Measurements from ENCODE around the gene TMEM184B. TPM values are rescaled to one million over a fixed set of nuclear protein-coding genes. Genes with fewer than 3 reads are reported as not detected.

The TMEM184B gene
- polyA plus RNA-seq, 1 experiment = 75.5 TPM

DNA sequence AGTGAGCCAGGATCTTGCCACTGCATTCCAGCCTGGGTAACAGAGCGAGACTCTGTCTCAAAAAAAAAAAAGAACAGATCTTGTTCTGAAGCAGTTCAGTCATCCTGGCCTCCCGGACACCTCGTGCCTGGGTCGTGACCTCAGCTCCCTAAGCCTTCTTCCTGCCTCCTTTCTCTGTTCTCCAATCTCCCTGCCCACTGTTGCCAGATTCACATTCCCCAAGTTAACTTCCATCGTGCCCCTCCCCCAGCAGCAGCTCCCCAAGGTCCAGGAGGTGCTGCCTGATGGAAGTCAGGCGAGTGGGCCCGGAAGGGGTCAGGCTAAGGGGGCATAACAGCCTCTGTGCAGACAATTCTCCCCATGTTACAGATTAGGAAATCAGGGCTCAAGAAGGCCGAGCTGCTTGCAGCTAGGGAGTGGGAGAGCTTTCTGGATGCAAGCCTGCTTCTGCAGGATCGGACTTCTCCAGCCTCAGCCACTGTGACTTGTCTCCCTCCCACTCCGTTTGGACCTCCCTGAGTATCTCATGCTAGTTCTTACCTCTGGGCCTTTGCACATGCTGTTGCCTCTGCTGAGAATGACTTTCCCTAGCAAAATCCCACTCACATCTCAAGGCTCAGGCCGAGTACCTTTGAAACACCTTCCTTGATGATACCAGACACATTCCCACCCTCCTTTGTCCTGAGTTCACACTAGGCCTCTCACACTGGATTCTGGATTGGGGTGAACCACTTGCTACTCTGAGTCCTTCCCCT is 14.3 kb upstream of the TMEM184B start:
- no peak for DNase-seq (ENCODE audit: low read depth)
- CTCF ChIA-PET = interaction anchor here (0.6 kb wide), 1 partner anchor 1103 kb away, joined by 4 read pairs; no protein-coding TSS in a partner anchor
- H3K4me3 ChIP-seq (ENCODE audit: low read depth, low read length) = no peak overlapping the region
- TF ChIP-seq, protein P1, sequence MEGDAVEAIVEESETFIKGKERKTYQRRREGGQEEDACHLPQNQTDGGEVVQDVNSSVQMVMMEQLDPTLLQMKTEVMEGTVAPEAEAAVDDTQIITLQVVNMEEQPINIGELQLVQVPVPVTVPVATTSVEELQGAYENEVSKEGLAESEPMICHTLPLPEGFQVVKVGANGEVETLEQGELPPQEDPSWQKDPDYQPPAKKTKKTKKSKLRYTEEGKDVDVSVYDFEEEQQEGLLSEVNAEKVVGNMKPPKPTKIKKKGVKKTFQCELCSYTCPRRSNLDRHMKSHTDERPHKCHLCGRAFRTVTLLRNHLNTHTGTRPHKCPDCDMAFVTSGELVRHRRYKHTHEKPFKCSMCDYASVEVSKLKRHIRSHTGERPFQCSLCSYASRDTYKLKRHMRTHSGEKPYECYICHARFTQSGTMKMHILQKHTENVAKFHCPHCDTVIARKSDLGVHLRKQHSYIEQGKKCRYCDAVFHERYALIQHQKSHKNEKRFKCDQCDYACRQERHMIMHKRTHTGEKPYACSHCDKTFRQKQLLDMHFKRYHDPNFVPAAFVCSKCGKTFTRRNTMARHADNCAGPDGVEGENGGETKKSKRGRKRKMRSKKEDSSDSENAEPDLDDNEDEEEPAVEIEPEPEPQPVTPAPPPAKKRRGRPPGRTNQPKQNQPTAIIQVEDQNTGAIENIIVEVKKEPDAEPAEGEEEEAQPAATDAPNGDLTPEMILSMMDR (IDR thresholded peaks at IDR 0.05; ENCODE audit: insufficient read depth, low read depth, low read length) = no peak
- H3K36me3 ChIP-seq (ENCODE audit: control insufficient read depth, insufficient read depth, low read length) = peaks cover 18% of the 10 kb centered on the region
- POLR2A ChIA-PET = no interaction called here
- no peaks in the 10 kb centered on the region for H3K27me3 ChIP-seq (ENCODE audit: control insufficient read depth, insufficient read depth, low read length)

DNA sequence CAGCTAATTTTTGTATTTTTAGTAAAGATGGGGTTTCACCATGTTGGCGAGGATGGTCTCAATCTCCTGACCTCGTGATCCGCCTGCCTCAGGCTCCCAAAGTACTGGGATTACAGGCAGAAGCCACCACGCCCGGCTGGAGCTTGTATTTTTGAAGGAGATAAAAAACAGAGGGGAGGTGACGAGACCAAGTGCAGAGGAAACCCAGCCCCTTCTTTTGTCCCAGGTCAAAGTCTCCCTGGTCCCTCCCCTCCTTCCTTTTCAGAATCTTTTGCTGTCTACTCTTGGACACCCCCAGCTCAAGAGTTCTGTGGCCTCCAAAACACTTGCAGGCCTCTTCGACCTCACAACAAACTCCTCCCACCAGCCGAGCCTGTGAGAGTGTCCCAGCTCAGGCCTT is 12.2 kb upstream of the TMEM184B start:
- Histone ChIP-seq H3K27me3 (ENCODE audit: control insufficient read depth, insufficient read depth, low read length) (no peaks in the 10 kb centered on the region), H3K4me3 (ENCODE audit: low read depth, low read length) (no peak overlapping the region), H3K36me3 (ENCODE audit: control insufficient read depth, insufficient read depth, low read length) (peaks cover 7% of the 10 kb centered on the region)
- CTCF ChIA-PET = interaction anchor here (1.1 to 2.7 kb wide), 3 partner anchors 14 to 185 kb away, joined by 3 to 8 read pairs (median 6); no protein-coding TSS in a partner anchor
- TF ChIP-seq, protein P1 (IDR thresholded peaks at IDR 0.05; ENCODE audit: insufficient read depth, low read depth, low read length) = no peak
- DNase-seq (ENCODE audit: low read depth) = no peak
- POLR2A ChIA-PET = interaction anchor here (0.8 kb wide), 1 partner anchor 30 kb away, joined by 13 read pairs; no protein-coding TSS in a partner anchor

DNA sequence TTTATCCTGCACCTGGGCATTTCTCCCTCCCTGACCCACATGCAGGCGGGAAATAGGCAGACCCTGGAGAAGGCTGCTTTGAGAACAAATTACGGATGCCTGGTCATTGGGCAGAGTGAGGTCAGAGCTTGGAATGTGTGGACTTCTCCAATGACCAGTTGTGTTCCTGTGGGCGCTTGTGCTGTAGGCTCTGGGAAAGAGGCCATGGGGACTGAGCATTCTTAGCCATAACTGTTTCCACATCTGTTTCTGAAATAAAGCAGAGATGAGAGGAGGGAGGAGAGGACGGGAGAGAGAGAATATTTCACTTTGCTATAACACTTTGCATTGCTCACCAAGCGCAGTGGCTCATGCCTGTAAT is 11.2 kb upstream of the TMEM184B start:
- TF ChIP-seq, protein P1 (IDR thresholded peaks at IDR 0.05; ENCODE audit: insufficient read depth, low read depth, low read length) = no peak
- peaks cover under 1% of the 10 kb centered on the region for H3K36me3 ChIP-seq (ENCODE audit: control insufficient read depth, insufficient read depth, low read length)
- CTCF ChIA-PET = interaction anchor here (1.0 to 2.7 kb wide), 5 partner anchors 14 to 184 kb away, joined by 3 to 8 read pairs (median 3); no protein-coding TSS in a partner anchor
- peak; percentile 94 for DNase-seq (ENCODE audit: low read depth)
- H3K27me3 ChIP-seq (ENCODE audit: control insufficient read depth, insufficient read depth, low read length) = no peaks in the 10 kb centered on the region
- POLR2A ChIA-PET = interaction anchor here (0.5 kb wide), 1 partner anchor 82 kb away, joined by 7 read pairs; the partner anchor contains the start of gene MAFF
- no peak overlapping the region for H3K4me3 ChIP-seq (ENCODE audit: low read depth, low read length)

DNA sequence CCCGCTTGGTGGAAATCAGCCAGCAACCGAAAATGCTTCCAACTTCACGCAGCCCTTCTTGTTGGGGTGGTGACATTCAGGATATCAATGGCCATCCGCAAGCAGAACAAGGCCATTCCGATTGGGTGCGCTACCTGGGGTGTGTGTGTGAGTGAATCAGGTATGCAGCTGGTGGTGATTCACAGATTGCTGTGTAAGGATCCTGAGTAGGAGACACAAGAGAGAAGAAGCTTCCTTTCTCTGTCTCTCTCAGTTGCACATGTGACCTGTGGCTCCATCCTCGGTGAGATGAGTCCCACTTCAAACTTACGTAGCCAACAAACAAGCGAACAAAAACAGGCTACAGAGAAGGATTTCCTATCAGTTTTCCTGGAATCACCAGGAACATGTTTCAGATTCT is 9.6 kb upstream of the TMEM184B start:
- CTCF ChIA-PET = interaction anchor here (1.4 kb wide), 1 partner anchor 168 kb away, joined by 4 read pairs; no protein-coding TSS in a partner anchor
- POLR2A ChIA-PET = no interaction called here

DNA sequence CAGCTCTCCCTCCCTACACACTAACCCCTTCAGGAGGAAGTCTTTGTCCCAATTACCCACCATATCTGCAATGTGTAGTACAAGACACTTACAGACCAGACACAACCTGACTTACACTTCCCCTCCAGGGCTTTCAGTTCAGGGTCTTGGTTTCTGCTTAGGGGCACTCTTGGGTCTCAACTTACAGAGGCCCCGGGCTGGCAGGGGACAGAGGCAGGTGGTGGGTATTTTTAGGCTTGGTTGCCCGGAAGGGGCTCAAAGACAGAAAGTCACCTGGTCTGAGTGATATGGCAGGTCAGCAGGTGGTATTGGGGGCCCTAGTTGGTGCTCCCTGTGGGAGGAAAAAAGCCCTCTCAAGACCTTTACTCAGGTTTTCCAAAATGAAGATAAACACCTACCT is 3.4 kb upstream of the TMEM184B start:
- no peaks in the 10 kb centered on the region for H3K36me3 ChIP-seq (ENCODE audit: control insufficient read depth, insufficient read depth, low read length)
- H3K4me3 ChIP-seq (ENCODE audit: low read depth, low read length) = no peak overlapping the region
- TF ChIP-seq, protein P1 (IDR thresholded peaks at IDR 0.05; ENCODE audit: insufficient read depth, low read depth, low read length) = no peak
- no peaks in the 10 kb centered on the region for H3K27me3 ChIP-seq (ENCODE audit: control insufficient read depth, insufficient read depth, low read length)
- CTCF ChIA-PET = interaction anchor here (0.8 kb wide), 1 partner anchor 14 kb away, joined by 3 read pairs; no protein-coding TSS in a partner anchor
- DNase-seq (ENCODE audit: low read depth) = no peak
- POLR2A ChIA-PET = no interaction called here

More for the DNA sequence above, 9.6 kb upstream of the TMEM184B start:
- no peak for DNase-seq (ENCODE audit: low read depth)
- H3K4me3 ChIP-seq (ENCODE audit: low read depth, low read length) = no peak overlapping the region
- H3K36me3 ChIP-seq (ENCODE audit: control insufficient read depth, insufficient read depth, low read length) = no peaks in the 10 kb centered on the region; the same call in 1 of the 2 replicates
- TF ChIP-seq, protein P1 (IDR thresholded peaks at IDR 0.05; ENCODE audit: insufficient read depth, low read depth, low read length) = no peak
- H3K27me3 ChIP-seq (ENCODE audit: control insufficient read depth, insufficient read depth, low read length) = no peaks in the 10 kb centered on the region
